HEK293 (cell line): ENCODE results near the gene EPAS1.

Source experiments
- YY1 ChIP-seq: fragments of 450-650 bp; formaldehyde crosslinking; IDR thresholded peaks from 2 replicates; pipeline ENCODE4 v1.5.1; 2018; ENCODE audit warnings: missing biosample characterization, missing genetic modification characterization
- TF ChIP-seq, protein P1 (sequence below): fragments of 450-650 bp; formaldehyde crosslinking; IDR thresholded peaks from 2 replicates; pipeline ENCODE4 v1.5.1; 2016; ENCODE audit warnings: missing biosample characterization, missing genetic modification characterization

DNA sequence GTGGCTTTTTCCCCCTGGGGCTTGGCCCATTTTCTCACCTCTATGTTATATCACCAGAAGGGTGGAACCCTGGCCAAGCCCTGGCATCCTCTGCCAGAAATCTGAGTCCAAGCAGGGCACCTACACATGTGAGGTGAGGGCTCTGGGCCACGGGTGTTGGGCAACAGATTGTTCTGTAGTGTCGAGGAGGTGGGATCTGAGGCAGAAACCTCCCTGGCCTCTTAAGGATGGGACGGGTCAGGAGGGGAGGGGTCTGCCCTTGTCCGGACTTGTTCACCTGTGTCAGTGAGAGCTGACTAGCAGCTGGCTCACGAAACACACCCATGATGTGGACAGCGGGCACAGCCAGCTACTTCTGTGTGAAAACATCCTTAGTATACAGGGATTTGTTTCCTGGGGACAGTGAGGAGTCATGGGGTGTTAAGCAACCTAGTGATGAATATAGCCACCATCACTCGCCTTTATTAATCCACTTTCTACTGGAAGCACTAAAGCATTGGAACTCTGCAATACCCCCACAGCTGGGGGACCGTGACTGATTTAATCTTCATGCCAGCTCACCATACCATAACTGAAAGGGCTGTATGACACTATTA lies 35.6 kb downstream of the EPAS1 start:
- TF ChIP-seq YY1 (tag by site-specific recombination) = no peak
- TF ChIP-seq, protein P1, sequence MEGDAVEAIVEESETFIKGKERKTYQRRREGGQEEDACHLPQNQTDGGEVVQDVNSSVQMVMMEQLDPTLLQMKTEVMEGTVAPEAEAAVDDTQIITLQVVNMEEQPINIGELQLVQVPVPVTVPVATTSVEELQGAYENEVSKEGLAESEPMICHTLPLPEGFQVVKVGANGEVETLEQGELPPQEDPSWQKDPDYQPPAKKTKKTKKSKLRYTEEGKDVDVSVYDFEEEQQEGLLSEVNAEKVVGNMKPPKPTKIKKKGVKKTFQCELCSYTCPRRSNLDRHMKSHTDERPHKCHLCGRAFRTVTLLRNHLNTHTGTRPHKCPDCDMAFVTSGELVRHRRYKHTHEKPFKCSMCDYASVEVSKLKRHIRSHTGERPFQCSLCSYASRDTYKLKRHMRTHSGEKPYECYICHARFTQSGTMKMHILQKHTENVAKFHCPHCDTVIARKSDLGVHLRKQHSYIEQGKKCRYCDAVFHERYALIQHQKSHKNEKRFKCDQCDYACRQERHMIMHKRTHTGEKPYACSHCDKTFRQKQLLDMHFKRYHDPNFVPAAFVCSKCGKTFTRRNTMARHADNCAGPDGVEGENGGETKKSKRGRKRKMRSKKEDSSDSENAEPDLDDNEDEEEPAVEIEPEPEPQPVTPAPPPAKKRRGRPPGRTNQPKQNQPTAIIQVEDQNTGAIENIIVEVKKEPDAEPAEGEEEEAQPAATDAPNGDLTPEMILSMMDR (tag by site-specific recombination) = no peak
